M059J (cell line): Measurements from ENCODE around the gene STIP1. TPM values are rescaled to one million over a fixed set of nuclear protein-coding genes. Genes with fewer than 3 reads are reported as not detected.

Source experiments
- DNase-seq: peaks from one replicate; pipeline ENCODE4 v3.0.0-alpha.2; 2012; ENCODE audit warnings: low read depth
- total RNA-seq: library from RNA; depleted of rRNA; stranded (reverse); fragments of >200 nt; shearing (Covaris generic); gene quantifications from 2 replicates; pipeline ENCODE4 v1.2.3, GENCODE V29; 2014

Gene STIP1
- total RNA-seq, 1 experiment from 2014 or later = 310 TPM

GRCh38 chr11:64222651-64223000 is 36.7 kb downstream of the STIP1 start:
- DNase-seq = no peak

DNA sequence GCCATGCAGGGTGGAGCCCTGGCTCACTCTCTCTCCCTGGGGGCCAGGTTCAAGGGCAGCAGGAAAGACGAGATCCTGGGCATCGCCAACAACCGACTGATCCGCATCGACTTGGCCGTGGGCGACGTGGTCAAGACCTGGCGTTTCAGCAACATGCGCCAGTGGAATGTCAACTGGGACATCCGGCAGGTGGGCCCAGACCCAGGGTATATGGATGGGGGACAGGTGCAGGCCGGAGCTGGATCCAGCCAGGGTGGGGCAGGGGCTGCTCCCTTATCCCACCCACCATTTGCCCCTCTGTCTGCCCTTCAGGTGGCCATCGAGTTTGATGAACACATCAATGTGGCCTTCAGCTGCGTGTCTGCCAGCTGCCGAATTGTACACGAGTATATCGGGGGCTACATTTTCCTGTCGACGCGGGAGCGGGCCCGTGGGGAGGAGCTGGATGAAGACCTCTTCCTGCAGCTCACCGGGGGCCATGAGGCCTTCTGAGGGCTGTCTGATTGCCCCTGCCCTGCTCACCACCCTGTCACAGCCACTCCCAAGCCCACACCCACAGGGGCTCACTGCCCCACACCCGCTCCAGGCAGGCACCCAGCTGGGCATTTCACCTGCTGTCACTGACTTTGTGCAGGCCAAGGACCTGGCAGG is 37.2 kb downstream of the STIP1 start:
- no peak for DNase-seq

DNA sequence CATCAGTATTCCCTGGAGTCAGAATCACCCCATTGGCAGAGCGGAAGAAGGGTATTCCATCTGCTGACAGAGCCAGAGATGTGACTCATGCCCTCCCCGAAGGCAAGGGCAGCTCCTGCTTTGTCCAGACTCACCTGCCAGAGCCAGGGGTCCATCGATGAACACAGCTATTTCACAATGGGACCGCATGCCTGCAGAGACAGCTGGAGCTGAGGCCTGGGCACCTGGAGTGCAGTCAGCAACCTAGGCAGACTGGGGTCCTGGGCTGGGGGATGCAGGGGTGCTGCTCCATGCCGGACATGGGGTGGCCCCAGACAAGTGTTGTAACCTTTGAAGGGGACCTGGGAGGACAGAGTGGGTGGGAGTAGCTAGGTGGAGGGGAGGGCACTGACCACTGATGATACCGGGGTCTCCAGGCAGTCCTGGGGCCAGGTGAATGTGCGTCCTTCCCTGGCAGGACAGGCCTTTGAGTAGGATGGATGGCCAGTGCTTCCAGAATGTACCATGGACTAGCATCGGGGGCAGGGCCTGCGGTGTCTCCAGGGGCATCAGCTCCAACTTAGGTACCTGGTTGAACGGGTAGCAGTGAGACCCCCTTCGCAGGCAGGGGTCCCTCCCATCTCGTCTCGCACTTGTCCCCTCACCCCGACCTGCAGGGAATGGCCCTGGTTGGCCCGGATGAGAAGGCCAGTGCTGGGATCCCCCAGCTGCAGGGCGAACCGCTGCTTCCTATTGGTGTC is 38.4 kb downstream of the STIP1 start:
- peak; percentile 68 for DNase-seq

- no peak for DNase-seq
Measured at GRCh38 chr11:64224891-64225607, 39.1 kb downstream of the STIP1 start.

DNA sequence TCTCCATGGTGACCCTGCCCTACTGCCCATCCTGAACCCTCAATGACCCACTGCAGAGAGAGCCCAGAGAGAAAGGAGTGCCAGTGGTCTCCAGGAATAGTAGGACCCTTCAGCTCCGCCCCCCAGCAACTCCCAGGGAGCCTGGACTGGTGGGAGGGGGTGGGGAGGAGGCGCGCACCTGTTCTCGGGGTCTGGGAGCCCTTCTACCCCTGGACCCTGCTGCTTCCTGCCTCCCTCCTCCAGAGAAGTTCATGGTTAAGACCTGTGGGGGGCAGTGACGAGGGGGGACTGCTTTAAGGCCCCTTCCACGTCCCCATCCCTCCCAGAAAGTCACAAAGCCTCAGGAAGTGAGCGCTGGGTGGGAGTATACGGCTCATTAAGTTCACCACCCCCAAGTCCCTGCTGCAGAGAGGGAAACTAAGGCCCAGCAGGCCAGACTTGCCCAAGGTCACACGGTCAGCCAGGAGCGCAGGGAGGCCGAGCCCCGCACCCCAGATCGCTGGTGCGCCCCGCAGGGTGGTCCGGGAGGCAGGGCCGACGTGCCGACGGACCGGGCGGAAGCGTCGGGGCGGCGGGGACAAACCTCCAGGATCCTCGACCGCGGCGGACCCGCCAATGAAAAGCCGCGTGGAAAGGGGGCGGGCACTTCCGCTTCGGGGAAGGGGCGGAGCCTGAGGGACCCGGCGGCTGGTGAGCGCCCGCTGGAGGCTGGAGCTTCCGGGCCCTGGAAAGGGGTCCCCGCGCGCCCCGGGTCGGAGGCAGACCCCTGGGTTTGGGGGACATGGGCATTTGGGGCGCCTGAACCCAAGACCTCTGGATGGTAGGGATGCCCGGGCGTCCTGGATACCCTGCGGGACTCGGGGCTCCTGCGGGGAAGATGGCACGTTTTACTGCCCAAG is 39.9 kb downstream of the STIP1 start, which contains the start of the genes NUDT22 and TRPT1:
Gene NUDT22 (plus strand): TSS at position 667 of the 899 bp plus-strand sequence. CDS start 379 bp downstream, outside the sequence.
Gene TRPT1 (minus strand): TSS at position 579 of the 899 bp plus-strand sequence. CDS start 326 bp downstream, at position 253.
- DNase-seq = peak; percentile 80

- DNase-seq = peak; percentile 32
Measured at GRCh38 chr11:64226507-64227051, 40.6 kb downstream of the STIP1 start.

DNA sequence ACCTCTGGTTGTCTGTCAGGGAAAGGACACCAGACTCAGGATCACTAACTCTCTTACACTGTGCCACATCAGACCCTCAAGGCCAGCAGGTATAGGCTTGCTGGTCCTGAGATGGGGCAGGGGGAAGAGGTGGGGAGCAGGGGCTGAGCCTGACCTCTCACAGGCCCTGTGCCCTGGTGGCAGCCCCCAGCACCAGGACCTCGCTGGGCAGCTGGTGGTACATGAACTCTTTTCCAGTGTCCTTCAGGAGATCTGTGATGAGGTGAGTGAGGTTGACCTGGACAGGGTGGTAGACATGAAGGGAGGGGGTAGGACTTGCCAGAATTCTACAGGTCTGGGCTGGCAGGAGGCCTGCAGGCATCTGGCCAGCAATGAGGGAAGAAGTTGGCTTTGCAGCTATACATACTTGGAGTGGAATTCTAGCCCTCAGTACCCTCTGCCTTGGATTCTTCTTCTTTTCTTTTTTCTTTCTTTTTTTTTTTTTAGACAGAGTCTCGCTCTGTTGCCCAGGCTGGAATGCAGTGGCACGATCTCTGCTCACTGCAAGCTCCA is 41.5 kb downstream of the STIP1 start:
- no peak for DNase-seq

GRCh38 chr11:64229090-64229743 is 43.2 kb downstream of the STIP1 start:
- no peak for DNase-seq

DNA sequence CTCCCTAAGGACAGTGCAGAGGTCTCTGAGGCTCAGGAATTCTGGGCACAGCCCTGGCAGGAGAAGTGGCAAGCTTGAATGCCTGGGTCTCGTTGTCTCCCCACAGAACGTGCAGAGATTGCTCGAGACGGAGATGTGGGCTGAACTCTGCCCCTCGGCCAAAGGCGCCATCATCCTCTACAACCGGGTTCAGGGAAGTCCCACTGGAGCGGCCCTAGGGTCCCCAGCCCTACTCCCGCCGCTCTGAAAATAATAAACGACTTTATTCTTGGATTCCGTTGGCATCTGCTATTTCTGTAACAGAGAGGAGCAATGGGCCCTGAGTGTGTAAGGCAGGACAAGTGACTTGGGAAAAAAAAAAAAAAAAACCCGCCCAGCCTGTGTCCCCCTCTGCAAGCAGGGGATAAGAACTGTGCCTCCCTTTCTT is 43.8 kb downstream of the STIP1 start:
- no peak for DNase-seq

DNA sequence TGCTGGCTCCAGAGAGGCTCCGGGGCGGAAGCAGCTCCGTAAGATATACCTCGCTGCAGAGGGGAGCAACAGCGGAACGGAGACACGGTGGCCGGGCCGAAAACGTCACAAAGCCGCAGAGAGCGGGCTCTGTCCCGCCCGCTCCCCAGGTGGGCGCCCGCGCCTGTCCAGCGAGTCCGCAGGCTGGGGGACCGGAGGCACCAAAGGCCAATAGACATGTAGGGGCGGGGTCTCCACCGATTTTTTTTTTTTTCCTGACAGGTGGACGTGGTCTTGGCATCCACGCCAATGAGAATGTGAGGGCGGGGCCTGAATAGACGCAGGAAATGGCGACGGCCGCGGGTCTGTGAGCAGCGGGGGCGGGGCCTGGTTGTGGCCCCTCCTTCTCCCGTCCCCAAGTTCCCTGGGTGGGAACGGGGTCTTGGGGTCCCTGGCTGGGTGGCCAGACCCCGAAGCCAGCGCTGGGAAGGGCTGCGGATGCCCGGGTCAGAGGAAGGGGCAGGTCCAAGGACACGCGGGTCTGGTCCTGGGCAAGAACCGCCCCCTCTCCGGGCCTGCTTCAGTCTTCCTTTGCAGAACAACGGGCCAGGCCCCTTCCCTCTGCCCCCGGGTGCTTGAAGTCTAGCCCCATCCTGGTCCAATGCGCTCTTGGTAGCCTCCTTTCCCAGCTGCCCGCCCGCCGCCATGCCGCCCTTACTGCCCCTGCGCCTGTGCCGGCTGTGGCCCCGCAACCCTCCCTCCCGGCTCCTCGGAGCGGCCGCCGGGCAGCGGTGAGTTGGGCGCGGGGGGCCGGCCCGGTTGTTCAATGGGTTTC is 44.4 kb downstream of the STIP1 start, which contains the start of gene DNAJC4:
Gene DNAJC4 (plus strand): TSS at position 378 of the 814 bp plus-strand sequence. CDS start 307 bp downstream, at position 685.
- peak; percentile 94 for DNase-seq

- peak; percentile 41 for DNase-seq
Measured at GRCh38 chr11:64230985-64231365, 45.0 kb downstream of the STIP1 start.

DNA sequence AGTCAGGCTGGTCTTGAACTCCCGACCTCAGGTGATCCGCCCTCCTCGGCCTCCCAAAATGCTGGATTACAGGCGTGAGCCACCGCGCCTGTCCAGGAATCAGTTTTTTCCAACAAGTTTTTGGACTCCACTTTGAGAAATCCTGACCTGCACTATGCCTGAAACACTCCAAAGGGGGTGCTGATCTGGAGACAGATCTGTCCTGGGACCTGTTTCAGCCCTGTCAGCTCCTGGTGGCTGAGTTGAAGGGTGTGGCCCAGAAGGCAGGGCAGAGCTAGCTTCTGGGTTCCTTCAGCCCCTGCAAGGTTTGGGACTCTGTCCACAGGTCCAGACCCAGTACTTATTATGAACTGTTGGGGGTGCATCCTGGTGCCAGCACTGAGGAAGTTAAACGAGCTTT is 45.6 kb downstream of the STIP1 start:
- DNase-seq = no peak

- no peak for DNase-seq
Measured at GRCh38 chr11:64232182-64232966, 46.4 kb downstream of the STIP1 start.

DNA sequence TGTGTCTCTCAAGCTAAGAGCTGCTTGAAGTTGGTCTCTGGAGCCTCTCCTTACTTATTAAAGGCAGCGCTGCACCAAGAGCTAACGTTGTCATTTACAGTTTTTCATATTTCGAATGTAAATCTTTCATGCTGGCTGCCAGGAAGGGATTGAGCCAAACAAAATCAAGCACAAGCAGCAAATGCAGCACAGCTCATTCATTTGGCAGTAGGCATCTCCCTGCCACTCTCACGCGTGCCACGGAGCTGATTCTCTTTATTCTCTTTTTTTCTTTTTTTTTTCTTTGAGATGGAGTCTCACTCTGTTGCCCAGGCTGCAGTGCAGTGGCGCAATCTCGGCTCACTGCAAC is 47.0 kb downstream of the STIP1 start:
- DNase-seq = no peak

- DNase-seq = peak; percentile 60
Measured at GRCh38 chr11:64233913-64234586, 48.1 kb downstream of the STIP1 start, which contains the start of gene VEGFB. TSS of gene VEGFB (plus strand) at chr11:64234584. CDS start at chr11:64234834, 250 bp downstream.

GRCh38 chr11:64234647-64235379 is 48.8 kb downstream of the STIP1 start:
- peak; percentile 37 for DNase-seq
